ENCODE measurements around the gene CDIP1.

DNA sequence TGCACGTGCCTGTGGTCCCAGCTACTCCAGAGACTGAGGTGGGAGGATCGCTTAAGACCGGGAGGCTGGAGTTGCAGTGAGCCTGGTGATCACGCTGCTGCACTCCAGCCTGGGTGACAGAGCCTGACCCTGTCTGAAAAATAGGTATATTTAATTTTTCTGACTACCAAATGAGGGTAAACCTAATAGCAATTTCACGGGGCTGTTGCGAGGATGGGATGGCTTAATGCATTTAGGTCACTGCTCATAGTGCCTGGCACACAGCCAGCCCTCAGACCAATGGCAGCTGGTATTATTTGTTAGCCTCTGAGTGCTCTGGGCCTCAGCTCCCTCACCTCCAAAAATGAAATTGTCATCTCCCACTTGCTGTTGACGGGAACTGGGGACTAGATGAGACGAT is 5.9 kb upstream of the CDIP1 start:
- no peak for TF ChIP-seq CHD1 (IDR thresholded peaks at IDR 0.05; ENCODE audit: low read depth, low read length)
- TF ChIP-seq ZNF384 (IDR thresholded peaks at IDR 0.05; ENCODE audit: borderline replicate concordance, low read depth, low read length): no peak
- TF ChIP-seq ASH2L (IDR thresholded peaks at IDR 0.05; ENCODE audit: borderline replicate concordance, low read depth): no peak
- TF ChIP-seq, protein P1, sequence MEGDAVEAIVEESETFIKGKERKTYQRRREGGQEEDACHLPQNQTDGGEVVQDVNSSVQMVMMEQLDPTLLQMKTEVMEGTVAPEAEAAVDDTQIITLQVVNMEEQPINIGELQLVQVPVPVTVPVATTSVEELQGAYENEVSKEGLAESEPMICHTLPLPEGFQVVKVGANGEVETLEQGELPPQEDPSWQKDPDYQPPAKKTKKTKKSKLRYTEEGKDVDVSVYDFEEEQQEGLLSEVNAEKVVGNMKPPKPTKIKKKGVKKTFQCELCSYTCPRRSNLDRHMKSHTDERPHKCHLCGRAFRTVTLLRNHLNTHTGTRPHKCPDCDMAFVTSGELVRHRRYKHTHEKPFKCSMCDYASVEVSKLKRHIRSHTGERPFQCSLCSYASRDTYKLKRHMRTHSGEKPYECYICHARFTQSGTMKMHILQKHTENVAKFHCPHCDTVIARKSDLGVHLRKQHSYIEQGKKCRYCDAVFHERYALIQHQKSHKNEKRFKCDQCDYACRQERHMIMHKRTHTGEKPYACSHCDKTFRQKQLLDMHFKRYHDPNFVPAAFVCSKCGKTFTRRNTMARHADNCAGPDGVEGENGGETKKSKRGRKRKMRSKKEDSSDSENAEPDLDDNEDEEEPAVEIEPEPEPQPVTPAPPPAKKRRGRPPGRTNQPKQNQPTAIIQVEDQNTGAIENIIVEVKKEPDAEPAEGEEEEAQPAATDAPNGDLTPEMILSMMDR (IDR thresholded peaks at IDR 0.05 in 2 of 3, conservative IDR thresholded peaks at IDR 0.05 in 1 of 3; ENCODE audit: control insufficient read depth in 2 of 3, extremely low read depth in 1 of 3, insufficient read depth in 1 of 3, low read depth in 3 of 3, low read length in 3 of 3): no peak
- no peak for TF ChIP-seq CEBPB (IDR thresholded peaks at IDR 0.05; ENCODE audit: borderline replicate concordance in 1 of 2, low read depth in 2 of 2, low read length in 2 of 2)

Data from GM12878 (cell line).